Mammary epithelial cell (primary cell): ENCODE measurements around the gene SKAP2.

Experiments used
- EZH2 ChIP-seq: IDR thresholded peaks from 2 replicates; pipeline ENCODE4 v1.6.1; 2012; ENCODE audit warnings: low read length, inconsistent platforms, borderline replicate concordance
- TF ChIP-seq, protein P1 (sequence below), 2 donors: IDR thresholded peaks in 1 of 2; conservative IDR thresholded peaks in 1 of 2; 2 replicates each; pipeline ENCODE4 v1.5.1; 2011 to 2012; ENCODE audit warnings: inconsistent platforms in 2 of 2, low read length in 2 of 2, mild to moderate bottlenecking in 2 of 2, control low read depth in 1 of 2, low read depth in 1 of 2; ENCODE audit not compliant: insufficient read depth in 1 of 2; ENCODE audit errors: extremely low read depth in 1 of 2

DNA sequence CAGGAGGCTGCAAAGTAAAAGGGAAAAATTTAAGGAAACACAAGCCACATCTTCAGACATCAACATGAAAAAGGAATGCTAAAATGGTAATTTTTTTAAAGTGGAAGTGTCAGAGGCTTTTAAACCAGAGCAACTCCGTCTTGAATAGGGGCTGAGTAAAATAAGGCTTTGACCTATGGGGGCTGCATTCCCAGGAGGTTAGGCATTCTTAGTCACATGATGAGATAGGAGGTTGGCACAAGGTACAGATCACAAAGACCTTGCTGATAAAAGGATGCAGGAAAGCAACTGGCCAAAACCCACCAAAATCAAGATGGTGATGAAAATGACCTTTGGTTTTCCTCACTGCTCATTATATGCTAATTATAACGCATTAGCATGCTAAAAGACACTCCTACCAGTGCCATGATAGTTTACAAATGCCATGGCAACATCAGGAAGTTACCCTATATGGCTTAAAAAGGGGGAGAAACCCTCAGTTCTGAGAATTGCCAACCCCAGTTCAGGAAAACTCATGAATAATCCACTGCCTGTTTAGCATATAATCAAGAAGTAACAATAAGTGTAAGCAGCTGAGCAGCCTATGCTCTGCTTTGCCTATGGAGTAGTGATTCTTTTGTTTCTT lies 128.3 kb downstream of the SKAP2 start:
- TF ChIP-seq, protein P1, sequence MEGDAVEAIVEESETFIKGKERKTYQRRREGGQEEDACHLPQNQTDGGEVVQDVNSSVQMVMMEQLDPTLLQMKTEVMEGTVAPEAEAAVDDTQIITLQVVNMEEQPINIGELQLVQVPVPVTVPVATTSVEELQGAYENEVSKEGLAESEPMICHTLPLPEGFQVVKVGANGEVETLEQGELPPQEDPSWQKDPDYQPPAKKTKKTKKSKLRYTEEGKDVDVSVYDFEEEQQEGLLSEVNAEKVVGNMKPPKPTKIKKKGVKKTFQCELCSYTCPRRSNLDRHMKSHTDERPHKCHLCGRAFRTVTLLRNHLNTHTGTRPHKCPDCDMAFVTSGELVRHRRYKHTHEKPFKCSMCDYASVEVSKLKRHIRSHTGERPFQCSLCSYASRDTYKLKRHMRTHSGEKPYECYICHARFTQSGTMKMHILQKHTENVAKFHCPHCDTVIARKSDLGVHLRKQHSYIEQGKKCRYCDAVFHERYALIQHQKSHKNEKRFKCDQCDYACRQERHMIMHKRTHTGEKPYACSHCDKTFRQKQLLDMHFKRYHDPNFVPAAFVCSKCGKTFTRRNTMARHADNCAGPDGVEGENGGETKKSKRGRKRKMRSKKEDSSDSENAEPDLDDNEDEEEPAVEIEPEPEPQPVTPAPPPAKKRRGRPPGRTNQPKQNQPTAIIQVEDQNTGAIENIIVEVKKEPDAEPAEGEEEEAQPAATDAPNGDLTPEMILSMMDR (conservative IDR thresholded peaks at IDR 0.05 in 1 of 2, IDR thresholded peaks at IDR 0.05 in 1 of 2; ENCODE audit: extremely low read depth in 1 of 2, insufficient read depth in 1 of 2, low read depth in 1 of 2, low read length in 2 of 2) = no peak
- TF ChIP-seq EZH2 = no peak
